ENCODE results near the gene GNAI3.

Gene GNAI3

GRCh38 chr1:109530457-109531087 lies 17.8 kb upstream of the GNAI3 start:
- POLR2A ChIA-PET, result interaction anchor here (1.2 to 1.5 kb wide), 2 partner anchors 37 to 248 kb away, joined by 3 to 5 read pairs; partner anchors contain the start of genes CYB561D1 and PSRC1
- no peaks in the 10 kb centered on the region for H3K4me1 ChIP-seq (ENCODE audit: control insufficient read depth, insufficient read depth, low read length)

GRCh38 chr1:109531380-109531779 lies 17.0 kb upstream of the GNAI3 start:
- CTCF ChIA-PET, result interaction anchor here (0.6 to 20.8 kb wide), 30 partner anchors 8 to 453 kb away, joined by 3 to 1152 read pairs (median 6); partner anchors contain the start of genes AHCYL1, AMIGO1, ATXN7L2 and CYB561D1
- H3K4me3 ChIP-seq (ENCODE audit: low read depth, low read length), result no peak overlapping the region
- POLR2A ChIA-PET, result interaction anchor here (0.6 to 1.8 kb wide), 4 partner anchors 18 to 41 kb away, joined by 3 to 7 read pairs (median 3); partner anchors contain the start of genes CYB561D1 and GNAI3
- H3K4me1 ChIP-seq (ENCODE audit: control insufficient read depth, insufficient read depth, low read length), result no peaks in the 10 kb centered on the region
- no peak overlapping the region for H3K27ac ChIP-seq (ENCODE audit: extremely low read depth, low read depth, low read length)
- TF ChIP-seq ZNF560 (tag by site-specific recombination; IDR thresholded peaks at IDR 0.05; ENCODE audit: borderline replicate concordance), result no peak
- TF ChIP-seq ZFHX2 (tag by site-specific recombination; conservative IDR thresholded peaks at IDR 0.05), result peak; percentile 42
- peak; percentile 41; the same call in 1 of the 2 replicates for TF ChIP-seq ZBTB48 (tag by site-specific recombination; IDR thresholded peaks at IDR 0.05)
- no peak for TF ChIP-seq ZNF645 (tag by site-specific recombination; IDR thresholded peaks at IDR 0.05)
- TF ChIP-seq EGR2 (tag by site-specific recombination; IDR thresholded peaks at IDR 0.05; ENCODE audit: low read depth), result 0 out of 2 replicates have a peak, but pooled peaks have one; percentile 15
- H3K36me3 ChIP-seq (ENCODE audit: control insufficient read depth in 2 of 2, insufficient read depth in 1 of 2, low read length in 2 of 2), result no peaks in the 10 kb centered on the region
- H3K9me3 ChIP-seq (ENCODE audit: control insufficient read depth, insufficient read depth, low read depth, low read length), result no peaks in the 10 kb centered on the region

More at GRCh38 chr1:109530457-109531087, 17.8 kb upstream of the GNAI3 start:
- TF ChIP-seq ZNF248 (tag by site-specific recombination; IDR thresholded peaks at IDR 0.05) (no peak), ZNF133 (tag by site-specific recombination; IDR thresholded peaks at IDR 0.05) (peak; percentile 68), ZNF560 (tag by site-specific recombination; IDR thresholded peaks at IDR 0.05; ENCODE audit: borderline replicate concordance) (no peak)
- Histone ChIP-seq H3K9me3 (ENCODE audit: control insufficient read depth, insufficient read depth, low read depth, low read length) (no peaks in the 10 kb centered on the region), H3K4me3 (ENCODE audit: low read depth, low read length) (no peak overlapping the region), H3K36me3 (ENCODE audit: control insufficient read depth in 2 of 2, insufficient read depth in 1 of 2, low read length in 2 of 2) (no peaks in the 10 kb centered on the region), H3K27ac (ENCODE audit: extremely low read depth, low read depth, low read length) (no peak overlapping the region)
- CTCF ChIA-PET, result interaction anchor here (1.2 to 20.8 kb wide), 3 partner anchors 14 to 132 kb away, joined by 3 to 1152 read pairs (median 8); partner anchors contain the start of genes AMIGO1 and CYB561D1

- TF ChIP-seq YY2 (tag by site-specific recombination; IDR thresholded peaks at IDR 0.05) (no peak), ZNF768 (tag by site-specific recombination; IDR thresholded peaks at IDR 0.05) (no peak), BCL11B (tag by site-specific recombination; IDR thresholded peaks at IDR 0.05; ENCODE audit: low read depth) (0 out of 2 replicates have a peak, but pooled peaks have one; percentile 16), ZNF580 (tag by site-specific recombination; IDR thresholded peaks at IDR 0.05) (no peak), ZNF202 (tag by site-specific recombination; IDR thresholded peaks at IDR 0.05; ENCODE audit: borderline replicate concordance) (no peak), ZNF133 (tag by site-specific recombination; IDR thresholded peaks at IDR 0.05) (no peak), ZSCAN30 (tag by site-specific recombination; IDR thresholded peaks at IDR 0.05) (no peak)
- POLR2A ChIA-PET, result interaction anchor here (0.8 to 1.8 kb wide), 7 partner anchors 13 to 43 kb away, joined by 3 to 11 read pairs (median 4); partner anchors contain the start of genes CYB561D1 and GNAI3
- no peaks in the 10 kb centered on the region for H3K36me3 ChIP-seq (ENCODE audit: control insufficient read depth in 2 of 2, insufficient read depth in 1 of 2, low read length in 2 of 2)
- no peak overlapping the region for H3K4me3 ChIP-seq (ENCODE audit: low read depth, low read length)
- no peak overlapping the region for H3K27ac ChIP-seq (ENCODE audit: extremely low read depth, low read depth, low read length)
- CTCF ChIA-PET, result interaction anchor here (0.5 to 20.8 kb wide), 46 partner anchors 9 to 635 kb away, joined by 3 to 1152 read pairs (median 4); partner anchors contain the start of genes AHCYL1, AMIGO1, ATXN7L2 and CYB561D1
- H3K9me3 ChIP-seq (ENCODE audit: control insufficient read depth, insufficient read depth, low read depth, low read length), result no peaks in the 10 kb centered on the region
- H3K4me1 ChIP-seq (ENCODE audit: control insufficient read depth, insufficient read depth, low read length), result no peaks in the 10 kb centered on the region
These were observed 16.5 kb upstream of the GNAI3 start for GRCh38 chr1:109531826-109532364.
